Spinal cord (tissue), 10 donors: ENCODE measurements around the gene PHF12. TPM values are rescaled to one million over a fixed set of nuclear protein-coding genes. Genes with fewer than 3 reads are reported as not detected.

Experiments
- DNase-seq, 6 donors: peaks; one replicate each; pipeline versions ENCODE4 v3.0.0 to v3.0.0-alpha.2; 2013 to 2015; ENCODE audit warnings: low spot score in 6 of 6, low read depth in 4 of 6
- H3K27ac ChIP-seq: one replicate; pipeline ENCODE4 v1.5.1; 2013; ENCODE audit warnings: low read depth, low read length, control low read depth
- H3K27me3 ChIP-seq: one replicate; pipeline ENCODE4 v1.6.1; 2013; ENCODE audit warnings: low read length; ENCODE audit not compliant: control insufficient read depth, insufficient read depth
- H3K36me3 ChIP-seq: one replicate; pipeline ENCODE4 v1.6.1; 2013; ENCODE audit warnings: low read length; ENCODE audit not compliant: control insufficient read depth, insufficient read depth
- H3K4me1 ChIP-seq: one replicate; pipeline ENCODE4 v1.6.1; 2013; ENCODE audit warnings: low read length; ENCODE audit not compliant: control insufficient read depth, insufficient read depth
- H3K4me3 ChIP-seq: one replicate; pipeline ENCODE4 v1.5.1; 2013; ENCODE audit warnings: low read depth, low read length, control low read depth
- H3K9me3 ChIP-seq: one replicate; pipeline ENCODE4 v1.6.1; 2013; ENCODE audit warnings: low read length; ENCODE audit not compliant: control insufficient read depth, insufficient read depth
- WGBS: methylation state at CpG from one replicate; pipeline ENCODE4 v1.1.5; 2013; ENCODE audit warnings: missing lambda C conversion rate; ENCODE audit not compliant: insufficient coverage; 5-methylcytosine and 5-hydroxymethylcytosine counted together
- polyA plus RNA-seq, 2 donors: library from polyadenylated mRNA; unstranded; fragments of 120-200 nt; gene quantifications; one replicate each; pipeline ENCODE4 v1.2.1, GENCODE V29; 2013; ENCODE audit not compliant: insufficient read length in 2 of 2
- total RNA-seq, 2 donors: library from RNA; depleted of rRNA in 1 of 2; stranded (reverse); fragments of 120-200 nt in 1 of 2; fragments of >200 nt in 1 of 2; gene quantifications; one replicate each; pipeline versions ENCODE4 v1.2.3 to v1.2.4, GENCODE V29; 2013 to 2014
- donor health status: healthy.

PHF12 gene
- total and polyA plus RNA-seq, 4 donors, result 21.3 to 56.0 (median 38.0) TPM

GRCh38 chr17:28977659-28978355, 26.5 kb upstream of the PHF12 start:
- no peak overlapping the region for H3K4me3 ChIP-seq
- DNase-seq, result peak in 2 of 6 donors; percentile 47 to 59
- no peaks in the 10 kb centered on the region for H3K27me3 ChIP-seq
- peaks cover 49% of the 10 kb centered on the region for H3K4me1 ChIP-seq
- peaks cover 23% of the 10 kb centered on the region for H3K36me3 ChIP-seq
- 81% methylated on average over 4 of the region's 8 CpGs for WGBS
- no peaks in the 10 kb centered on the region for H3K9me3 ChIP-seq
- no peak overlapping the region for H3K27ac ChIP-seq

- DNase-seq, result peak in 2 of 6 donors; percentile 58 to 87
- H3K4me1 ChIP-seq, result peaks cover 56% of the 10 kb centered on the region
- no peaks in the 10 kb centered on the region for H3K27me3 ChIP-seq
- H3K27ac ChIP-seq, result no peak overlapping the region
- 44% methylated on average over 5 of the region's 5 CpGs for WGBS
- no peaks in the 10 kb centered on the region for H3K9me3 ChIP-seq
- peaks cover 18% of the 10 kb centered on the region for H3K36me3 ChIP-seq
- no peak overlapping the region for H3K4me3 ChIP-seq
Measured at GRCh38 chr17:28975646-28976045, 24.3 kb upstream of the PHF12 start.

DNA sequence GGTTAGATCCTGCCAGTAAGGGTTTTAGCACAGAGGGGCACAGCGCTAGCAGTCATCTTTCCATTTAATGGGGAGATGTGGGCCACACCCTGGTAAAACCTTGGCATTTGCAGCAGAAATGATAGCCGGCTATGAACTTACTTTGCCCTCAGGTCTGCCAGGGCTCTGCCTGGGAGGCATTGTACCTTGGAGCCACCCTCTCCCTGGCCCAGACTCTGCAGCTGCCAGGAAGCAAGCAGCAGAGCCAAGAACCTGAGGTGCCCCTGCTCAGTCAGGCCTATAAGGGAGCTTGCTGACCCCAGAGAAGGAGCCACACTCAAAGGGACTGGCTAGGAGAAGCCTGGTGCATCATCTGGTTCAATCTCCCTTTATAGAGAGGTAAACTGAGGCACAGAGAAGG, 23.7 kb upstream of the PHF12 start:
- Histone ChIP-seq H3K4me3 (no peak overlapping the region), H3K4me1 (peaks cover 62% of the 10 kb centered on the region), H3K9me3 (no peaks in the 10 kb centered on the region), H3K27me3 (no peaks in the 10 kb centered on the region), H3K36me3 (peaks cover 18% of the 10 kb centered on the region), H3K27ac (no peak overlapping the region)
- DNase-seq, result no peak
- WGBS, result 73% methylated on average over 2 of the region's 2 CpGs

- Histone ChIP-seq H3K4me3 (no peak overlapping the region), H3K27me3 (no peaks in the 10 kb centered on the region), H3K36me3 (peaks cover 24% of the 10 kb centered on the region), H3K27ac (no peak overlapping the region), H3K9me3 (no peaks in the 10 kb centered on the region), H3K4me1 (peaks cover 67% of the 10 kb centered on the region)
- 66% methylated on average over 3 of the region's 4 CpGs for WGBS
- DNase-seq, result no peak
Measured at GRCh38 chr17:28974451-28974850, 23.1 kb upstream of the PHF12 start.

- H3K4me1 ChIP-seq, result peaks cover 76% of the 10 kb centered on the region
- 13% methylated on average over 2 of the region's 2 CpGs for WGBS
- H3K4me3 ChIP-seq, result no peak overlapping the region
- peaks cover 25% of the 10 kb centered on the region for H3K36me3 ChIP-seq
- no peaks in the 10 kb centered on the region for H3K27me3 ChIP-seq
- no peaks in the 10 kb centered on the region for H3K9me3 ChIP-seq
- DNase-seq, result peak in 2 of 6 donors; percentile 71 to 89
- no peak overlapping the region for H3K27ac ChIP-seq
Measured at GRCh38 chr17:28973425-28973824, 22.1 kb upstream of the PHF12 start.

DNA sequence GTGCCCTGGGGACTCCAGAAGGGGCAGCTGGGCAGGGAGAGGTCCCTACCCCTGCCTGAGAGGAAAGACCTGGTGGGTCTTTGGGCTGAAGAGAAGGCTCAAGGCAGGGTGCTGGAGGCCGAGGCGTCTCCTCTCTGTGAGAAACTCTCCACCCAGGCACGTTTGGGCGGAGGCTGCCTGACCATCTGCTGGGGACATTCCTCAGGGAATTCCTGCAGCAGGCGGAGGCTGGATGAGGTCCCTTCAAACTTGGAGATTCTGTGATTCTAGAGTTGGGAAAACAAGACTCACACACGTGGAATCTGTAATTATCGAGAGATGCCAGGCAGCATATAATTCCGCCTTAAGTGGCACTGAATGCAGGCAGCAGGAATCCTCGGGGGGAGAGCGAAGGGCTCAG, 21.1 kb upstream of the PHF12 start:
- peaks cover 21% of the 10 kb centered on the region for H3K36me3 ChIP-seq
- peak in 1 of 6 donors; percentile 60 for DNase-seq
- H3K4me3 ChIP-seq, result no peak overlapping the region
- H3K27ac ChIP-seq, result no peak overlapping the region
- H3K27me3 ChIP-seq, result no peaks in the 10 kb centered on the region
- WGBS, result 76% methylated on average over 6 of the region's 10 CpGs
- H3K9me3 ChIP-seq, result no peaks in the 10 kb centered on the region
- H3K4me1 ChIP-seq, result peaks cover 80% of the 10 kb centered on the region

- H3K27ac ChIP-seq, result no peak overlapping the region
- no peaks in the 10 kb centered on the region for H3K9me3 ChIP-seq
- H3K4me1 ChIP-seq, result peaks cover 72% of the 10 kb centered on the region
- no peak for DNase-seq
- no peaks in the 10 kb centered on the region for H3K27me3 ChIP-seq
- 60% methylated on average over 3 of the region's 6 CpGs for WGBS
- H3K36me3 ChIP-seq, result peaks cover 12% of the 10 kb centered on the region
- H3K4me3 ChIP-seq, result no peak overlapping the region
Measured at GRCh38 chr17:28970879-28971278, 19.6 kb upstream of the PHF12 start.

DNA sequence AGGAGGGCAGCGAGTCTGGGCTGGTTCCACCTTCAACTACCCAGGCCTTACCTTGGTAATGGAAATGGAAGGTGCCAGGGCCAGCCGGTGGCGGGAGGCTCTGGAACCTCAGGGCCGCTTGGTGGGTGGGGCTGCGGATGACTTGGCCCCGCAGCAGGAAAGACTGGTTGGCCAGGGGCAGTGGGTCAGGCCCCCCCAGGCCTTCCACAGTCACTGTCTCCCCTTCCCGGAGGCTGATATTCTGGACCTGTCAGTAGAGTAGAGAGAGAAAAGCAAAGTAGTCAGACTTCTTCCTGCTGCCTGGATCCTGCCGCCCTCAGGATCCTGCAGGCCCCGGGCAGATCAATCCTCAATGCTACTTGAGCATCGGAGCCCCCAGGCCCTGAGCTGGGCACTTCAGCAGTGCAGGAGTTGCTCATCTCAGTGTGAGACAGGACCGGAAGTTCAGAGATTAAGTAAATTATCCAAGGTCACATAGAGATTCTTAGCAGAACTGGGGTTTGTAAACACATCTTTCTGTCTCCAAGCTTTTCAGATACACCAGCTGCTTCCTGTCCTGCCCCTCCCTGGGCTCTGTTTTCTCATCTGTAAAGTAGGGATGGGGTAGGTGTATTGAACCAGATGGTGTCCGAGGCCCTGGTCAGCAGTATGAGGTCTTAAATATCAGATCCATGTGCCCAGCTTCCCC, 18.5 kb upstream of the PHF12 start:
- no peaks in the 10 kb centered on the region for H3K9me3 ChIP-seq
- H3K4me3 ChIP-seq, result no peak overlapping the region
- peaks cover 61% of the 10 kb centered on the region for H3K4me1 ChIP-seq
- peaks cover 12% of the 10 kb centered on the region for H3K36me3 ChIP-seq
- 80% methylated on average over 8 of the region's 12 CpGs for WGBS
- no peak for DNase-seq
- H3K27me3 ChIP-seq, result no peaks in the 10 kb centered on the region
- H3K27ac ChIP-seq, result no peak overlapping the region

DNA sequence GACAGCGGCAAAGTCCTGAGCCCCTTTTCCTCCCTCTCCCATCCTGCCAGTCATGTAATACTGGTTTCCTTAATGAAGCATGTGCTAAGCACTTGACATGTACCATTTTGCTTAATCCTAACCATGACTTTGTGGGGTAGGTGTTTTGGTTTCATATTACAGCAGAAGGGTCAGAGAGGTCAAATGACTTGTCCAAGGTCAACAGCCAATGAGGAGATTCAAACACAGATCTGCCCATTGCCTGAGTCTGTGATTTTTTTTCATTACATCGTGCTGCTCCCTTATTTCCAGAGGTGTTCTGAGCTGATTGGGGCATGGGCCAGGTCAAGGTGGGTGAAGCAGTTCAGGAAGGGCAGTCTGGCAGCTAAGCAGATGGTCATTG, 17.6 kb upstream of the PHF12 start:
- H3K27me3 ChIP-seq, result no peaks in the 10 kb centered on the region
- H3K36me3 ChIP-seq, result peaks cover 17% of the 10 kb centered on the region
- no peak overlapping the region for H3K4me3 ChIP-seq
- DNase-seq, result no peak
- H3K27ac ChIP-seq, result no peak overlapping the region
- H3K4me1 ChIP-seq, result peaks cover 52% of the 10 kb centered on the region
- H3K9me3 ChIP-seq, result no peaks in the 10 kb centered on the region
- WGBS, result no CpG with 5 or more reads among the region's 2 CpGs
